ENCODE data around the gene HOXA10.

Gene HOXA10

GRCh38 chr7:27211764-27212204 is 37.7 kb upstream of the HOXA10 start:
- Histone ChIP-seq H3K27ac (ENCODE audit: low read depth, low read length) (no peak overlapping the region), H3K9me3 (ENCODE audit: control insufficient read depth, insufficient read depth, low read depth, low read length) (no peaks in the 10 kb centered on the region), H3K36me3 (ENCODE audit: control insufficient read depth, insufficient read depth, low read length) (no peaks in the 10 kb centered on the region), H3K4me3 (ENCODE audit: low read depth, low read length) (no peak overlapping the region), H3K9ac (ENCODE audit: low read length) (no peak overlapping the region), H3K4me1 (ENCODE audit: control insufficient read depth, insufficient read depth, low read length) (peaks cover 31% of the 10 kb centered on the region), H3K27me3 (ENCODE audit: control insufficient read depth, insufficient read depth, low read length) (peaks cover 100% of the 10 kb centered on the region)

DNA sequence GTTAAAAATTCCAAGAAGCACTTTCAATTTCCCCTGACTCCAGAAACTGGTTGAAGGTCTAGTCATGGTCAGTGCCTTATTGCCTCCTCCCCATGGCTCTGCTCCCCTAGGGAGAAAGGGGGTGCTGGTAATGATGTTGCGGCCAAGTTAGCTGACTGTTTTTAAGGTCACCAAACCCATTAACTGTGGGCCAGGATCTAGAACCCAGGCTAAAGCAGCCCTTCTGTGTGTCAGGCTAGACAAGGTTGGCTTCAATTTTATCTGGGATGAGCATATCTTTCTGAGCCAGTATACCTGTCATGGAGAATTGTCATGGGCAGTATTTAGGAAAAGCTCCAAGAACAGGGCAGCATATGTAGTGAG is 36.9 kb upstream of the HOXA10 start:
- H3K36me3 ChIP-seq (ENCODE audit: control insufficient read depth, insufficient read depth, low read length): no peaks in the 10 kb centered on the region
- no peak overlapping the region for H3K27ac ChIP-seq (ENCODE audit: low read depth, low read length)
- H3K9me3 ChIP-seq (ENCODE audit: control insufficient read depth, insufficient read depth, low read depth, low read length): no peaks in the 10 kb centered on the region
- peaks cover 32% of the 10 kb centered on the region for H3K4me1 ChIP-seq (ENCODE audit: control insufficient read depth, insufficient read depth, low read length)
- no peak overlapping the region for H3K9ac ChIP-seq (ENCODE audit: low read length)
- H3K27me3 ChIP-seq (ENCODE audit: control insufficient read depth, insufficient read depth, low read length): peaks cover 100% of the 10 kb centered on the region
- H3K4me3 ChIP-seq (ENCODE audit: low read depth, low read length): no peak overlapping the region

DNA sequence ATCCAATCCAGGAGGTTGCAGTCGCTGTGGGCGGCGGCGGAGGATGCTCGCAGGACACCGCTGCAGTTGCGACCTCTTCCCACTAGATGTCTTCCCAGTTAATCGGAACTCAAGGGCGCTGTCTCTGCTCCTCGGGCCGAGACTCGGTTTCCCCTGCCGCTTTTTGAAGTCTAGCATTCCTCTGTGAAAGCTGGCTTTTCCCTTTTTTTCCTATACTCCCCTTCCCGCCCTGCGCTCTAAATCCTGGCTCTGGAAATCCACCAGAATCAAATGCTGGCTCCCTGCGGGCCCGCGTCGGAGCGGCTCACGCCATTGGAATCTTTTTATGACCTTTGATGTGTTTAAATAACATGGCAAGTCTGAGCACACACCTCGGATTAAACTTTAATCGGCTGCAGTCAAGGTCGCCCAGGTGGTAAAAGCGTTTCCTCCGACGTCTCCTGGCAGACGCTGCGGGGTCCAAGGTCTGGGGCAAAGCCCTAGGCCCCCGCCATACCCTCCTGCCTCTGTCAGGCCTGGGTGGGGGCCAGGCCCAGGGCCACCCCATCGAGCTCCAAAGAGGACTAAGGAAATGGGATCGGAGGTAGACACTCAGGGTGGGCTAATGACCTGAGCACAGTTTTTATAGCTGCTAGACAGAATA is 36.4 kb upstream of the HOXA10 start:
- Histone ChIP-seq H3K27me3 (ENCODE audit: control insufficient read depth, insufficient read depth, low read length) (peaks cover 100% of the 10 kb centered on the region), H3K4me3 (ENCODE audit: low read depth, low read length) (no peak overlapping the region), H3K9me3 (ENCODE audit: control insufficient read depth, insufficient read depth, low read depth, low read length) (no peaks in the 10 kb centered on the region), H3K4me1 (ENCODE audit: control insufficient read depth, insufficient read depth, low read length) (peaks cover 37% of the 10 kb centered on the region), H3K36me3 (ENCODE audit: control insufficient read depth, insufficient read depth, low read length) (no peaks in the 10 kb centered on the region), H3K27ac (ENCODE audit: low read depth, low read length) (no peak overlapping the region), H3K9ac (ENCODE audit: low read length) (no peak overlapping the region)

GRCh38 chr7:27209933-27210440 is 35.9 kb upstream of the HOXA10 start:
- H3K36me3 ChIP-seq (ENCODE audit: control insufficient read depth, insufficient read depth, low read length): no peaks in the 10 kb centered on the region
- no peak overlapping the region for H3K9ac ChIP-seq (ENCODE audit: low read length)
- no peak overlapping the region for H3K4me3 ChIP-seq (ENCODE audit: low read depth, low read length)
- no peaks in the 10 kb centered on the region for H3K9me3 ChIP-seq (ENCODE audit: control insufficient read depth, insufficient read depth, low read depth, low read length)
- H3K4me1 ChIP-seq (ENCODE audit: control insufficient read depth, insufficient read depth, low read length): peaks cover 40% of the 10 kb centered on the region
- H3K27me3 ChIP-seq (ENCODE audit: control insufficient read depth, insufficient read depth, low read length): peaks cover 100% of the 10 kb centered on the region
- H3K27ac ChIP-seq (ENCODE audit: low read depth, low read length): no peak overlapping the region

- Histone ChIP-seq H3K4me3 (ENCODE audit: low read depth, low read length) (no peak overlapping the region), H3K27me3 (ENCODE audit: control insufficient read depth, insufficient read depth, low read length) (peaks cover 100% of the 10 kb centered on the region), H3K9me3 (ENCODE audit: control insufficient read depth, insufficient read depth, low read depth, low read length) (no peaks in the 10 kb centered on the region), H3K9ac (ENCODE audit: low read length) (no peak overlapping the region), H3K27ac (ENCODE audit: low read depth, low read length) (no peak overlapping the region), H3K36me3 (ENCODE audit: control insufficient read depth, insufficient read depth, low read length) (no peaks in the 10 kb centered on the region), H3K4me1 (ENCODE audit: control insufficient read depth, insufficient read depth, low read length) (peaks cover 35% of the 10 kb centered on the region)
Measured at GRCh38 chr7:27208998-27209397, 34.9 kb upstream of the HOXA10 start.

- H3K36me3 ChIP-seq (ENCODE audit: control insufficient read depth, insufficient read depth, low read length): no peaks in the 10 kb centered on the region
- no peak overlapping the region for H3K9ac ChIP-seq (ENCODE audit: low read length)
- peaks cover 100% of the 10 kb centered on the region for H3K27me3 ChIP-seq (ENCODE audit: control insufficient read depth, insufficient read depth, low read length)
- H3K27ac ChIP-seq (ENCODE audit: low read depth, low read length): no peak overlapping the region
- peaks cover 20% of the 10 kb centered on the region for H3K4me1 ChIP-seq (ENCODE audit: control insufficient read depth, insufficient read depth, low read length)
- H3K4me3 ChIP-seq (ENCODE audit: low read depth, low read length): no peak overlapping the region
- H3K9me3 ChIP-seq (ENCODE audit: control insufficient read depth, insufficient read depth, low read depth, low read length): no peaks in the 10 kb centered on the region
Measured at GRCh38 chr7:27207348-27207985, 33.3 kb upstream of the HOXA10 start.

- Histone ChIP-seq H3K4me3 (ENCODE audit: low read depth, low read length) (peak overlapping the region; percentile 39; the same call in 1 of the 2 replicates), H3K27ac (ENCODE audit: low read depth, low read length) (no peak overlapping the region), H3K9ac (ENCODE audit: low read length) (no peak overlapping the region), H3K9me3 (ENCODE audit: control insufficient read depth, insufficient read depth, low read depth, low read length) (no peaks in the 10 kb centered on the region), H3K36me3 (ENCODE audit: control insufficient read depth, insufficient read depth, low read length) (no peaks in the 10 kb centered on the region), H3K27me3 (ENCODE audit: control insufficient read depth, insufficient read depth, low read length) (peaks cover 100% of the 10 kb centered on the region), H3K4me1 (ENCODE audit: control insufficient read depth, insufficient read depth, low read length) (peaks cover 24% of the 10 kb centered on the region)
Measured at GRCh38 chr7:27205325-27206280, 31.5 kb upstream of the HOXA10 start.

DNA sequence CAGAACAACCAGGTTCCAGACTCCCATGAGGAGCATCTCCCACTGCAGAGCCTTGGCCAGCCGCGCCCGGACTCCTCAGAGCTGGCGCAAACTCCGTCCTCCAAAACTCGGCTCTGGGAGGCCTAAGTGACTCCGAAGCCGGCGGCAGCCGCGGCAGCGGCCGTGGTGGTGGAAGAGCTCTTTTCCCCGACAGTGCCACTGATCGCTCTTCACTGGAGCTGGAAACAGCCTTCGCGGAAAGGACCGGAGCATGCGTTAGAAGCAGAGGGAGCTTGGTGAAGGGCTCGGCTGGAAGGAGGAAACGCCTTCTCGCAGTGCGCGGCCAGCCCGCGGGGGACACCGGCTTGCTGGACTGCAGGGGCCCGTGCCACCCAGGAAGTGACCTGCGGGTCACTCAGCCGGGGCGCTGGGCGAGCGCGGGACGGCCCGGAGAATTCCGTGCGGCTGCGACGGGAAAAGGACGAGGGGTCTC is 30.8 kb upstream of the HOXA10 start:
- Histone ChIP-seq H3K4me3 (ENCODE audit: low read depth, low read length) (peak overlapping the region; percentile 39; the same call in 1 of the 2 replicates), H3K36me3 (ENCODE audit: control insufficient read depth, insufficient read depth, low read length) (no peaks in the 10 kb centered on the region), H3K27me3 (ENCODE audit: control insufficient read depth, insufficient read depth, low read length) (peaks cover 100% of the 10 kb centered on the region), H3K4me1 (ENCODE audit: control insufficient read depth, insufficient read depth, low read length) (peaks cover 25% of the 10 kb centered on the region), H3K9me3 (ENCODE audit: control insufficient read depth, insufficient read depth, low read depth, low read length) (no peaks in the 10 kb centered on the region), H3K9ac (ENCODE audit: low read length) (no peak overlapping the region), H3K27ac (ENCODE audit: low read depth, low read length) (no peak overlapping the region)

- no peak overlapping the region for H3K27ac ChIP-seq (ENCODE audit: low read depth, low read length)
- no peaks in the 10 kb centered on the region for H3K9me3 ChIP-seq (ENCODE audit: control insufficient read depth, insufficient read depth, low read depth, low read length)
- peaks cover 26% of the 10 kb centered on the region for H3K4me1 ChIP-seq (ENCODE audit: control insufficient read depth, insufficient read depth, low read length)
- H3K9ac ChIP-seq (ENCODE audit: low read length): no peak overlapping the region
- peaks cover 98% of the 10 kb centered on the region for H3K27me3 ChIP-seq (ENCODE audit: control insufficient read depth, insufficient read depth, low read length)
- no peaks in the 10 kb centered on the region for H3K36me3 ChIP-seq (ENCODE audit: control insufficient read depth, insufficient read depth, low read length)
- H3K4me3 ChIP-seq (ENCODE audit: low read depth, low read length): no peak overlapping the region
Measured at GRCh38 chr7:27203964-27204594, 30.0 kb upstream of the HOXA10 start.

GRCh38 chr7:27203365-27203953 is 29.3 kb upstream of the HOXA10 start:
- Histone ChIP-seq H3K27me3 (ENCODE audit: control insufficient read depth, insufficient read depth, low read length) (peaks cover 98% of the 10 kb centered on the region), H3K27ac (ENCODE audit: low read depth, low read length) (no peak overlapping the region), H3K4me3 (ENCODE audit: low read depth, low read length) (no peak overlapping the region), H3K36me3 (ENCODE audit: control insufficient read depth, insufficient read depth, low read length) (no peaks in the 10 kb centered on the region), H3K9ac (ENCODE audit: low read length) (no peak overlapping the region), H3K9me3 (ENCODE audit: control insufficient read depth, insufficient read depth, low read depth, low read length) (no peaks in the 10 kb centered on the region), H3K4me1 (ENCODE audit: control insufficient read depth, insufficient read depth, low read length) (peaks cover 29% of the 10 kb centered on the region)

Data from HUES6 (cell line).